ENCODE data around the gene TRIM7. TPM values are rescaled to one million over a fixed set of nuclear protein-coding genes. Genes with fewer than 3 reads are reported as not detected.

The TRIM7 gene
- total and polyA plus RNA-seq, 9 of the 15 experiments (the other 6 are each of a cell fraction or from before 2014, with no cell fraction given), result 2.6 to 14.9 (median 8.9) TPM

DNA sequence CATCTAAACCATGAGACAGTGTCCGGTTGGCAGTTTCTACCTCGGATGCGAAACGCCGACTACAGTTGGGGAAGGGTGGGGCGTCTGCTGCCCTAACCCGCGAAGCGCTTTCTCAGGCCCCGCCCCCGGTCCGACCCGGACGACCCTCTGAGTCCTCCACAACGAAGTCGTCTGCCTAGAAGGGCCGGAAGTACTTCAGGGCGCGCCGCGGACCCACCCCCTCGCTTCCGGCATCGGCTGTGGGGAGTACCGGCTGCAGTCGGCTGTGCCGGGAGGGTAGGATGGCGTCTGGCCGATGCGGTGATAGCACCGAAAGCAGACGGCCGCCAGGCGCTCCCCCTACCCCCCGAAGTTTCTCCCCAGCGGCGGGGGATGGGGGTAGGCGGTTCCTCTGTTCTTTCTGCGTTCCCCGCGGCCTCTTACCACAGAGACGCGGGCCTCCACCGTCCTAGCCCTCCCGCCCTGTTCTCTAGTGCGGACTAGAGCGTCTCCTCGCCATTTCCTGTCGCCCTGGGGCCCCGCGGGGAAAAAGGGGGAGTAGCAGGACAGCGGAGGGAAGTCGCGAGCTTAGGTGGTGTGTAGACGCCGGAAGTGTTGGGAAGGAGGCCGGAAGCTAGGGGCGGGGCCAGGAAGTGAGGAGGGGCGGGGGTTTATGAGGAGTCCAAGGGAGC lies 18.2 kb upstream of the TRIM7 start, which contains the start of gene TRIM41 (continued):
- TF ChIP-seq, protein P1, sequence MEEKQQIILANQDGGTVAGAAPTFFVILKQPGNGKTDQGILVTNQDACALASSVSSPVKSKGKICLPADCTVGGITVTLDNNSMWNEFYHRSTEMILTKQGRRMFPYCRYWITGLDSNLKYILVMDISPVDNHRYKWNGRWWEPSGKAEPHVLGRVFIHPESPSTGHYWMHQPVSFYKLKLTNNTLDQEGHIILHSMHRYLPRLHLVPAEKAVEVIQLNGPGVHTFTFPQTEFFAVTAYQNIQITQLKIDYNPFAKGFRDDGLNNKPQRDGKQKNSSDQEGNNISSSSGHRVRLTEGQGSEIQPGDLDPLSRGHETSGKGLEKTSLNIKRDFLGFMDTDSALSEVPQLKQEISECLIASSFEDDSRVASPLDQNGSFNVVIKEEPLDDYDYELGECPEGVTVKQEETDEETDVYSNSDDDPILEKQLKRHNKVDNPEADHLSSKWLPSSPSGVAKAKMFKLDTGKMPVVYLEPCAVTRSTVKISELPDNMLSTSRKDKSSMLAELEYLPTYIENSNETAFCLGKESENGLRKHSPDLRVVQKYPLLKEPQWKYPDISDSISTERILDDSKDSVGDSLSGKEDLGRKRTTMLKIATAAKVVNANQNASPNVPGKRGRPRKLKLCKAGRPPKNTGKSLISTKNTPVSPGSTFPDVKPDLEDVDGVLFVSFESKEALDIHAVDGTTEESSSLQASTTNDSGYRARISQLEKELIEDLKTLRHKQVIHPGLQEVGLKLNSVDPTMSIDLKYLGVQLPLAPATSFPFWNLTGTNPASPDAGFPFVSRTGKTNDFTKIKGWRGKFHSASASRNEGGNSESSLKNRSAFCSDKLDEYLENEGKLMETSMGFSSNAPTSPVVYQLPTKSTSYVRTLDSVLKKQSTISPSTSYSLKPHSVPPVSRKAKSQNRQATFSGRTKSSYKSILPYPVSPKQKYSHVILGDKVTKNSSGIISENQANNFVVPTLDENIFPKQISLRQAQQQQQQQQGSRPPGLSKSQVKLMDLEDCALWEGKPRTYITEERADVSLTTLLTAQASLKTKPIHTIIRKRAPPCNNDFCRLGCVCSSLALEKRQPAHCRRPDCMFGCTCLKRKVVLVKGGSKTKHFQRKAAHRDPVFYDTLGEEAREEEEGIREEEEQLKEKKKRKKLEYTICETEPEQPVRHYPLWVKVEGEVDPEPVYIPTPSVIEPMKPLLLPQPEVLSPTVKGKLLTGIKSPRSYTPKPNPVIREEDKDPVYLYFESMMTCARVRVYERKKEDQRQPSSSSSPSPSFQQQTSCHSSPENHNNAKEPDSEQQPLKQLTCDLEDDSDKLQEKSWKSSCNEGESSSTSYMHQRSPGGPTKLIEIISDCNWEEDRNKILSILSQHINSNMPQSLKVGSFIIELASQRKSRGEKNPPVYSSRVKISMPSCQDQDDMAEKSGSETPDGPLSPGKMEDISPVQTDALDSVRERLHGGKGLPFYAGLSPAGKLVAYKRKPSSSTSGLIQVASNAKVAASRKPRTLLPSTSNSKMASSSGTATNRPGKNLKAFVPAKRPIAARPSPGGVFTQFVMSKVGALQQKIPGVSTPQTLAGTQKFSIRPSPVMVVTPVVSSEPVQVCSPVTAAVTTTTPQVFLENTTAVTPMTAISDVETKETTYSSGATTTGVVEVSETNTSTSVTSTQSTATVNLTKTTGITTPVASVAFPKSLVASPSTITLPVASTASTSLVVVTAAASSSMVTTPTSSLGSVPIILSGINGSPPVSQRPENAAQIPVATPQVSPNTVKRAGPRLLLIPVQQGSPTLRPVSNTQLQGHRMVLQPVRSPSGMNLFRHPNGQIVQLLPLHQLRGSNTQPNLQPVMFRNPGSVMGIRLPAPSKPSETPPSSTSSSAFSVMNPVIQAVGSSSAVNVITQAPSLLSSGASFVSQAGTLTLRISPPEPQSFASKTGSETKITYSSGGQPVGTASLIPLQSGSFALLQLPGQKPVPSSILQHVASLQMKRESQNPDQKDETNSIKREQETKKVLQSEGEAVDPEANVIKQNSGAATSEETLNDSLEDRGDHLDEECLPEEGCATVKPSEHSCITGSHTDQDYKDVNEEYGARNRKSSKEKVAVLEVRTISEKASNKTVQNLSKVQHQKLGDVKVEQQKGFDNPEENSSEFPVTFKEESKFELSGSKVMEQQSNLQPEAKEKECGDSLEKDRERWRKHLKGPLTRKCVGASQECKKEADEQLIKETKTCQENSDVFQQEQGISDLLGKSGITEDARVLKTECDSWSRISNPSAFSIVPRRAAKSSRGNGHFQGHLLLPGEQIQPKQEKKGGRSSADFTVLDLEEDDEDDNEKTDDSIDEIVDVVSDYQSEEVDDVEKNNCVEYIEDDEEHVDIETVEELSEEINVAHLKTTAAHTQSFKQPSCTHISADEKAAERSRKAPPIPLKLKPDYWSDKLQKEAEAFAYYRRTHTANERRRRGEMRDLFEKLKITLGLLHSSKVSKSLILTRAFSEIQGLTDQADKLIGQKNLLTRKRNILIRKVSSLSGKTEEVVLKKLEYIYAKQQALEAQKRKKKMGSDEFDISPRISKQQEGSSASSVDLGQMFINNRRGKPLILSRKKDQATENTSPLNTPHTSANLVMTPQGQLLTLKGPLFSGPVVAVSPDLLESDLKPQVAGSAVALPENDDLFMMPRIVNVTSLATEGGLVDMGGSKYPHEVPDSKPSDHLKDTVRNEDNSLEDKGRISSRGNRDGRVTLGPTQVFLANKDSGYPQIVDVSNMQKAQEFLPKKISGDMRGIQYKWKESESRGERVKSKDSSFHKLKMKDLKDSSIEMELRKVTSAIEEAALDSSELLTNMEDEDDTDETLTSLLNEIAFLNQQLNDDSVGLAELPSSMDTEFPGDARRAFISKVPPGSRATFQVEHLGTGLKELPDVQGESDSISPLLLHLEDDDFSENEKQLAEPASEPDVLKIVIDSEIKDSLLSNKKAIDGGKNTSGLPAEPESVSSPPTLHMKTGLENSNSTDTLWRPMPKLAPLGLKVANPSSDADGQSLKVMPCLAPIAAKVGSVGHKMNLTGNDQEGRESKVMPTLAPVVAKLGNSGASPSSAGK (IDR thresholded peaks at IDR 0.05), result no peak
- TF ChIP-seq CREM (IDR thresholded peaks at IDR 0.05; ENCODE audit: low read depth), result peak; percentile 74
- TF ChIP-seq, protein P2, sequence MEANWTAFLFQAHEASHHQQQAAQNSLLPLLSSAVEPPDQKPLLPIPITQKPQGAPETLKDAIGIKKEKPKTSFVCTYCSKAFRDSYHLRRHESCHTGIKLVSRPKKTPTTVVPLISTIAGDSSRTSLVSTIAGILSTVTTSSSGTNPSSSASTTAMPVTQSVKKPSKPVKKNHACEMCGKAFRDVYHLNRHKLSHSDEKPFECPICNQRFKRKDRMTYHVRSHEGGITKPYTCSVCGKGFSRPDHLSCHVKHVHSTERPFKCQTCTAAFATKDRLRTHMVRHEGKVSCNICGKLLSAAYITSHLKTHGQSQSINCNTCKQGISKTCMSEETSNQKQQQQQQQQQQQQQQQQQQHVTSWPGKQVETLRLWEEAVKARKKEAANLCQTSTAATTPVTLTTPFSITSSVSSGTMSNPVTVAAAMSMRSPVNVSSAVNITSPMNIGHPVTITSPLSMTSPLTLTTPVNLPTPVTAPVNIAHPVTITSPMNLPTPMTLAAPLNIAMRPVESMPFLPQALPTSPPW (CRISPR knock-in tag; IDR thresholded peaks at IDR 0.05), result peak; percentile 99
- TF ChIP-seq ATF1 (CRISPR knock-in tag; IDR thresholded peaks at IDR 0.05), result no peak
- peak; percentile 90 for TF ChIP-seq ATF1 (tag; IDR thresholded peaks at IDR 0.05)
- no peak for TF ChIP-seq PYGO2 (tag; IDR thresholded peaks at IDR 0.05)
- TF ChIP-seq SIN3B (IDR thresholded peaks at IDR 0.05; ENCODE audit: low read depth), result peak; percentile 85
- TF ChIP-seq, protein P3, sequence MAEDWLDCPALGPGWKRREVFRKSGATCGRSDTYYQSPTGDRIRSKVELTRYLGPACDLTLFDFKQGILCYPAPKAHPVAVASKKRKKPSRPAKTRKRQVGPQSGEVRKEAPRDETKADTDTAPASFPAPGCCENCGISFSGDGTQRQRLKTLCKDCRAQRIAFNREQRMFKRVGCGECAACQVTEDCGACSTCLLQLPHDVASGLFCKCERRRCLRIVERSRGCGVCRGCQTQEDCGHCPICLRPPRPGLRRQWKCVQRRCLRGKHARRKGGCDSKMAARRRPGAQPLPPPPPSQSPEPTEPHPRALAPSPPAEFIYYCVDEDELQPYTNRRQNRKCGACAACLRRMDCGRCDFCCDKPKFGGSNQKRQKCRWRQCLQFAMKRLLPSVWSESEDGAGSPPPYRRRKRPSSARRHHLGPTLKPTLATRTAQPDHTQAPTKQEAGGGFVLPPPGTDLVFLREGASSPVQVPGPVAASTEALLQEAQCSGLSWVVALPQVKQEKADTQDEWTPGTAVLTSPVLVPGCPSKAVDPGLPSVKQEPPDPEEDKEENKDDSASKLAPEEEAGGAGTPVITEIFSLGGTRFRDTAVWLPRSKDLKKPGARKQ (CRISPR knock-in tag; IDR thresholded peaks at IDR 0.05), result no peak
- TF ChIP-seq ZBTB17 (CRISPR knock-in tag; IDR thresholded peaks at IDR 0.05), result peak; percentile 58
- TF ChIP-seq XRCC4 (IDR thresholded peaks at IDR 0.05; ENCODE audit: extremely low read depth, insufficient read depth, insufficient read length), result no peak
- peak; percentile 75 for TF ChIP-seq ESRRA (IDR thresholded peaks at IDR 0.05; ENCODE audit: borderline replicate concordance, low read depth)
- no peak for TF ChIP-seq ILF3 (IDR thresholded peaks at IDR 0.05; ENCODE audit: borderline replicate concordance)
- TF ChIP-seq TAF1 (IDR thresholded peaks at IDR 0.05; ENCODE audit: control insufficient read depth, extremely low read depth, insufficient read depth, low read length, severe bottlenecking), result peak; percentile 90
- no peak for TF ChIP-seq SNRNP70 (optimal IDR thresholded peaks at IDR 0.05; ENCODE audit: low read depth, low read length)
